K562 (cell line): ENCODE measurements around the gene ASB18. TPM values are rescaled to one million over a fixed set of nuclear protein-coding genes. Genes with fewer than 3 reads are reported as not detected.
A peak's percentile ranks its signal among the peaks of the same experiment; 100 is the strongest.

Source experiments
- ATAC-seq: fragments of 200-7000 bp; cut with Tn5 transposase; 3 replicates; pipeline ENCODE4 v1.9.1; 2020; ENCODE audit warnings: moderate library complexity
- BruUV-seq: library from RNA; stranded (reverse); fragments of 400-500 nt; replicated peaks from 2 replicates; lab custom pipeline; 2021; lab: Mats Ljungman, UMichigan
- CTCF ChIA-PET: fragments of 300-600 bp; formaldehyde crosslinking; extraction: SDS; loops from one replicate; lab custom pipeline; 2021; ENCODE audit warnings: low intra/inter-chr PET ratio; lab: Yijun Ruan, JAX
- POLR2A ChIA-PET: fragments of 300-600, 350-650 bp; sonication (Branson Sonifier 250); formaldehyde crosslinking; extraction: SDS; loops from one replicate; lab custom pipeline; 2021; ENCODE audit warnings: antibody characterized with exemption, inconsistent platforms; lab: Yijun Ruan, JAX
- DNase-seq, 4 experiments: peaks; one replicate each; pipeline versions ENCODE4 v3.0.0 to v3.0.0-alpha.2; 2011 to 2018; ENCODE audit warnings: low spot score in 3 of 4, mixed read lengths in 3 of 4; ENCODE audit errors: extremely low read depth in 1 of 4
- FAIRE-seq: peaks from 2 replicates; lab custom pipeline; 2011; peaks lifted over from hg19 to GRCh38; lab: Jason Lieb, UNC
- H2AFZ ChIP-seq: 2 replicates; pipeline ENCODE4 v1.6.0; 2011; ENCODE audit warnings: low read depth, low read length, control low read depth, inconsistent platforms
- H3K27ac ChIP-seq: fragments of 200-600 bp; 3 replicates; pipeline ENCODE4 v1.8.0; 2011; ENCODE audit warnings: low read depth, mild to moderate bottlenecking, control low read depth, inconsistent platforms, low read length, moderate library complexity, mixed read lengths; ENCODE audit errors: extremely low read depth
- H3K27me3 ChIP-seq, 2 experiments: fragments of 300-600 bp in 1 of 2; 2 replicates in 1 of 2; 3 replicates in 1 of 2; pipeline versions ENCODE4 v1.6.0 to v1.8.0; 2011; ENCODE audit warnings: inconsistent platforms in 2 of 2, low read length in 2 of 2, mild to moderate bottlenecking in 1 of 2, mixed read lengths in 1 of 2, moderate library complexity in 1 of 2; ENCODE audit not compliant: control insufficient read depth in 2 of 2, insufficient read depth in 2 of 2
- H3K36me3 ChIP-seq: fragments of 300-600 bp; 3 replicates; pipeline ENCODE4 v1.8.0; 2011; ENCODE audit warnings: mild to moderate bottlenecking, low read length, inconsistent platforms; ENCODE audit not compliant: control insufficient read depth, insufficient read depth
- H3K4me1 ChIP-seq, 2 experiments: fragments of 200-600 bp in 1 of 2; replicated peaks in 1 of 2; 2 replicates in 1 of 2; 3 replicates in 1 of 2; pipeline versions ENCODE4 v1.5.1 to v1.8.0; 2011; ENCODE audit warnings: inconsistent platforms in 2 of 2, low read length in 2 of 2, mild to moderate bottlenecking in 1 of 2, mixed read lengths in 1 of 2, moderate library complexity in 1 of 2; ENCODE audit not compliant: control insufficient read depth in 2 of 2, insufficient read depth in 2 of 2
- H3K4me2 ChIP-seq: 2 replicates; pipeline ENCODE4 v1.6.1; 2011; ENCODE audit warnings: low read length, control low read depth, inconsistent platforms, mixed read lengths; ENCODE audit not compliant: insufficient read depth
- H3K4me3 ChIP-seq: fragments of 200-600 bp; sonication (generic), shearing (Covaris generic); 2 replicates; pipeline ENCODE4 v1.5.1; 2016; ENCODE audit warnings: control low read depth, inconsistent platforms
- H3K79me2 ChIP-seq: fragments of 200-600 bp; 3 replicates; pipeline ENCODE4 v1.8.0; 2011; ENCODE audit warnings: low read length, inconsistent platforms; ENCODE audit not compliant: control insufficient read depth, insufficient read depth
- H3K9ac ChIP-seq, 2 experiments: 2 replicates each; pipeline versions ENCODE4 v1.6.0 to v1.6.1; 2011; ENCODE audit warnings: low read depth in 2 of 2, low read length in 2 of 2, control low read depth in 1 of 2, inconsistent platforms in 1 of 2, mild to moderate bottlenecking in 1 of 2, mixed read lengths in 1 of 2; ENCODE audit not compliant: insufficient read depth in 1 of 2
- H3K9me1 ChIP-seq: one replicate; pipeline ENCODE4 v1.6.0; 2011; ENCODE audit warnings: inconsistent platforms, mild to moderate bottlenecking, low read length, moderate library complexity; ENCODE audit not compliant: control insufficient read depth, insufficient read depth
- H3K9me3 ChIP-seq: replicated peaks from 2 replicates; pipeline ENCODE4 v1.5.1; 2011; ENCODE audit warnings: low read depth, low read length, inconsistent platforms; ENCODE audit not compliant: control insufficient read depth, insufficient read depth
- H4K20me1 ChIP-seq: replicated peaks from 2 replicates; pipeline ENCODE4 v1.6.1; 2011; ENCODE audit warnings: low read length, inconsistent platforms, mixed read lengths; ENCODE audit not compliant: control insufficient read depth, insufficient read depth
- EWSR1 ChIP-seq: fragments of 450-650 bp; IDR thresholded peaks from 2 replicates; pipeline ENCODE4 v1.6.1; 2018; ENCODE audit warnings: borderline replicate concordance, mild to moderate bottlenecking, low read depth, moderate library complexity; ENCODE audit not compliant: partially characterized antibody
- MAFG ChIP-seq: fragments of 450-650 bp; conservative IDR thresholded peaks from 2 replicates; pipeline ENCODE4 v1.6.1; 2016; ENCODE audit warnings: missing genetic modification characterization, missing compliant biosample characterization
- NCOA1 ChIP-seq: fragments of 450-650 bp; IDR thresholded peaks from 2 replicates; pipeline ENCODE4 v1.6.1; 2016; ENCODE audit warnings: low read depth
- SMARCE1 ChIP-seq: fragments of 450-650 bp; IDR thresholded peaks from 2 replicates; pipeline ENCODE4 v1.7.1; 2016; ENCODE audit warnings: mild to moderate bottlenecking
- ZNF184 ChIP-seq: sonication (generic); formaldehyde crosslinking; IDR thresholded peaks from 2 replicates; pipeline ENCODE4 v1.5.0; 2020; ENCODE audit warnings: missing genetic modification reagents
- WGBS: fragments of 100-300 bp; shearing (Covaris generic); methylation state at CpG from one replicate; pipeline ENCODE4 v1.1.6; 2016; ENCODE audit warnings: low coverage, mixed read lengths; ENCODE audit not compliant: insufficient coverage; ENCODE audit errors: missing lambda C conversion rate; 5-methylcytosine and 5-hydroxymethylcytosine counted together
- in situ Hi-C: fragments of 300-500 bp; cut with MboI; formaldehyde crosslinking; loops from 4 replicates; pipeline ENCODE4 v1.15.0; 2018; ENCODE audit warnings: inconsistent platforms, mixed read lengths
- intact Hi-C: fragments of 100-400 bp; cut with micrococcal nuclease; formaldehyde crosslinking; loops from 2 replicates; pipeline ENCODE4 v1.14.2; 2022
- polyA plus RNA-seq, 8 experiments: library from polyadenylated mRNA; depleted of rRNA in 4 of 8; stranded (reverse) in 5 of 8; unstranded in 3 of 8; fragments of >200 nt; fragmentation: Nextera tagmentation in 2 of 8; fragmentation: Illumina TruSeq in 1 of 8; extraction: Ambion mirVana in 2 of 8; extraction: Trizol in 1 of 8; gene quantifications; 2 replicates each; pipeline versions ENCODE4 v1.2.1 to v1.2.3, GENCODE V29; 2011 to 2014; ENCODE audit warnings: inconsistent platforms in 1 of 8, missing spikeins in 1 of 8
- total RNA-seq, 7 experiments: library from RNA; depleted of rRNA in 6 of 7; stranded (reverse); fragments of >200 nt in 6 of 7; fragmentation: Illumina TruSeq in 2 of 7; extraction: Trizol in 2 of 7; gene quantifications; 2 replicates each; pipeline versions ENCODE4 v1.2.1 to v1.2.3, GENCODE V29; 2011 to 2021; ENCODE audit warnings: low replicate concordance in 1 of 7
- TF ChIP-seq, protein P1 (sequence below): sonication (generic); formaldehyde crosslinking; IDR thresholded peaks from 2 replicates; pipeline ENCODE4 v1.9.0; 2022; ENCODE audit warnings: mild to moderate bottlenecking, missing genetic modification reagents
- TF ChIP-seq, protein P2 (sequence below), 2 experiments: fragments of 450-650 bp in 1 of 2; sonication (generic) in 1 of 2; formaldehyde crosslinking in 1 of 2; IDR thresholded peaks; 2 replicates each; pipeline versions ENCODE4 v1.7.1 to v1.9.0; 2016 to 2022; ENCODE audit warnings: inconsistent platforms in 1 of 2, mild to moderate bottlenecking in 1 of 2, missing genetic modification reagents in 1 of 2
- TF ChIP-seq, protein P3 (sequence below): fragments of 450-650 bp; formaldehyde crosslinking; IDR thresholded peaks from 2 replicates; pipeline ENCODE4 v1.4.0; 2022; ENCODE audit warnings: mild to moderate bottlenecking, moderate library complexity
- TF ChIP-seq, protein P4 (sequence below), 2 experiments: IDR thresholded peaks; 2 replicates each; pipeline ENCODE4 v1.6.1; 2012; ENCODE audit warnings: improper control_type of control experiment in 2 of 2, low read depth in 2 of 2, low read length in 2 of 2, borderline replicate concordance in 1 of 2

The ASB18 gene
- total and polyA plus RNA-seq, 9 of the 15 experiments (the other 6 are each of a cell fraction or from before 2014, with no cell fraction given), result not detected

DNA sequence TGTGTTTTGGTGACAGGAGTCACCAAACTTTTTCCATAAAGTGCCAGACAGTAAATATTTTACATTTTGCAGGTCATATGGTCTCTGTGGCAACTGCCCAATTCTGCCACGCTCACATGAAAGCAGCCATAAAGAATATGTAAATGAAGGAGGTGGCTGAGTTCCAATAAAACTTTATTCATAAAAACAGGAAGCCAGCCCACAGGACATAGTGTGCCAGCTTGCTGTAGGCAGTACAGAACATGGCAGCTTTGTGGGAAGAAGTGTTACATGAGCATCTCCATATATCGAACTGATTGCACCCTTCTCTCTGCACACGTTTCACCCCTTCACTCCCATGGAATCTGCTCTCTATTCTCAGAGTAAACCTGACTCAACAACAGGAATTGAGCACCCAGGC, 10.2 kb downstream of the ASB18 start:
- BruUV-seq, result no TSS peak

More for the DNA sequence above, 10.2 kb downstream of the ASB18 start:
- no peaks in the 10 kb centered on the region for H3K79me2 ChIP-seq
- no peaks in the 10 kb centered on the region for H3K9me1 ChIP-seq
- DNase-seq, result no peak
- H3K27ac ChIP-seq, result no peak overlapping the region
- no peaks in the 10 kb centered on the region for H3K36me3 ChIP-seq
- no peaks in the 10 kb centered on the region for H3K4me1 ChIP-seq
- CTCF ChIA-PET, result no interaction called here
- H3K4me3 ChIP-seq, result no peak overlapping the region
- H3K4me2 ChIP-seq, result no peak overlapping the region
- POLR2A ChIA-PET, result no interaction called here
- no peak overlapping the region for H2AFZ ChIP-seq
- in situ Hi-C loops (no loop called here), intact Hi-C loops (no loop called here)
- no peaks in the 10 kb centered on the region for H4K20me1 ChIP-seq
- TF ChIP-seq, protein P1, sequence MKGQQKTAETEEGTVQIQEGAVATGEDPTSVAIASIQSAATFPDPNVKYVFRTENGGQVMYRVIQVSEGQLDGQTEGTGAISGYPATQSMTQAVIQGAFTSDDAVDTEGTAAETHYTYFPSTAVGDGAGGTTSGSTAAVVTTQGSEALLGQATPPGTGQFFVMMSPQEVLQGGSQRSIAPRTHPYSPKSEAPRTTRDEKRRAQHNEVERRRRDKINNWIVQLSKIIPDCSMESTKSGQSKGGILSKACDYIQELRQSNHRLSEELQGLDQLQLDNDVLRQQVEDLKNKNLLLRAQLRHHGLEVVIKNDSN (CRISPR knock-in tag), result no peak
- TF ChIP-seq NCOA1, result no peak
- TF ChIP-seq ZNF184 (CRISPR knock-in tag), result no peak
- TF ChIP-seq, protein P2, sequence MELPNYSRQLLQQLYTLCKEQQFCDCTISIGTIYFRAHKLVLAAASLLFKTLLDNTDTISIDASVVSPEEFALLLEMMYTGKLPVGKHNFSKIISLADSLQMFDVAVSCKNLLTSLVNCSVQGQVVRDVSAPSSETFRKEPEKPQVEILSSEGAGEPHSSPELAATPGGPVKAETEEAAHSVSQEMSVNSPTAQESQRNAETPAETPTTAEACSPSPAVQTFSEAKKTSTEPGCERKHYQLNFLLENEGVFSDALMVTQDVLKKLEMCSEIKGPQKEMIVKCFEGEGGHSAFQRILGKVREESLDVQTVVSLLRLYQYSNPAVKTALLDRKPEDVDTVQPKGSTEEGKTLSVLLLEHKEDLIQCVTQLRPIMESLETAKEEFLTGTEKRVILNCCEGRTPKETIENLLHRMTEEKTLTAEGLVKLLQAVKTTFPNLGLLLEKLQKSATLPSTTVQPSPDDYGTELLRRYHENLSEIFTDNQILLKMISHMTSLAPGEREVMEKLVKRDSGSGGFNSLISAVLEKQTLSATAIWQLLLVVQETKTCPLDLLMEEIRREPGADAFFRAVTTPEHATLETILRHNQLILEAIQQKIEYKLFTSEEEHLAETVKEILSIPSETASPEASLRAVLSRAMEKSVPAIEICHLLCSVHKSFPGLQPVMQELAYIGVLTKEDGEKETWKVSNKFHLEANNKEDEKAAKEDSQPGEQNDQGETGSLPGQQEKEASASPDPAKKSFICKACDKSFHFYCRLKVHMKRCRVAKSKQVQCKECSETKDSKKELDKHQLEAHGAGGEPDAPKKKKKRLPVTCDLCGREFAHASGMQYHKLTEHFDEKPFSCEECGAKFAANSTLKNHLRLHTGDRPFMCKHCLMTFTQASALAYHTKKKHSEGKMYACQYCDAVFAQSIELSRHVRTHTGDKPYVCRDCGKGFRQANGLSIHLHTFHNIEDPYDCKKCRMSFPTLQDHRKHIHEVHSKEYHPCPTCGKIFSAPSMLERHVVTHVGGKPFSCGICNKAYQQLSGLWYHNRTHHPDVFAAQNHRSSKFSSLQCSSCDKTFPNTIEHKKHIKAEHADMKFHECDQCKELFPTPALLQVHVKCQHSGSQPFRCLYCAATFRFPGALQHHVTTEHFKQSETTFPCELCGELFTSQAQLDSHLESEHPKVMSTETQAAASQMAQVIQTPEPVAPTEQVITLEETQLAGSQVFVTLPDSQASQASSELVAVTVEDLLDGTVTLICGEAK (IDR thresholded peaks at IDR 0.05), result peak; percentile 87
- TF ChIP-seq, protein P2 (CRISPR knock-in tag; IDR thresholded peaks at IDR 0.05), result peak; percentile 61
- TF ChIP-seq, protein P3, sequence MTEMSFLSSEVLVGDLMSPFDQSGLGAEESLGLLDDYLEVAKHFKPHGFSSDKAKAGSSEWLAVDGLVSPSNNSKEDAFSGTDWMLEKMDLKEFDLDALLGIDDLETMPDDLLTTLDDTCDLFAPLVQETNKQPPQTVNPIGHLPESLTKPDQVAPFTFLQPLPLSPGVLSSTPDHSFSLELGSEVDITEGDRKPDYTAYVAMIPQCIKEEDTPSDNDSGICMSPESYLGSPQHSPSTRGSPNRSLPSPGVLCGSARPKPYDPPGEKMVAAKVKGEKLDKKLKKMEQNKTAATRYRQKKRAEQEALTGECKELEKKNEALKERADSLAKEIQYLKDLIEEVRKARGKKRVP, result no peak
- TF ChIP-seq SMARCE1, result no peak
- TF ChIP-seq EWSR1, result no peak
- TF ChIP-seq, protein P4, sequence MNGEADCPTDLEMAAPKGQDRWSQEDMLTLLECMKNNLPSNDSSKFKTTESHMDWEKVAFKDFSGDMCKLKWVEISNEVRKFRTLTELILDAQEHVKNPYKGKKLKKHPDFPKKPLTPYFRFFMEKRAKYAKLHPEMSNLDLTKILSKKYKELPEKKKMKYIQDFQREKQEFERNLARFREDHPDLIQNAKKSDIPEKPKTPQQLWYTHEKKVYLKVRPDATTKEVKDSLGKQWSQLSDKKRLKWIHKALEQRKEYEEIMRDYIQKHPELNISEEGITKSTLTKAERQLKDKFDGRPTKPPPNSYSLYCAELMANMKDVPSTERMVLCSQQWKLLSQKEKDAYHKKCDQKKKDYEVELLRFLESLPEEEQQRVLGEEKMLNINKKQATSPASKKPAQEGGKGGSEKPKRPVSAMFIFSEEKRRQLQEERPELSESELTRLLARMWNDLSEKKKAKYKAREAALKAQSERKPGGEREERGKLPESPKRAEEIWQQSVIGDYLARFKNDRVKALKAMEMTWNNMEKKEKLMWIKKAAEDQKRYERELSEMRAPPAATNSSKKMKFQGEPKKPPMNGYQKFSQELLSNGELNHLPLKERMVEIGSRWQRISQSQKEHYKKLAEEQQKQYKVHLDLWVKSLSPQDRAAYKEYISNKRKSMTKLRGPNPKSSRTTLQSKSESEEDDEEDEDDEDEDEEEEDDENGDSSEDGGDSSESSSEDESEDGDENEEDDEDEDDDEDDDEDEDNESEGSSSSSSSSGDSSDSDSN (IDR thresholded peaks at IDR 0.05; ENCODE audit: borderline replicate concordance in 1 of 2, low read depth in 2 of 2, low read length in 2 of 2), result no peak
- TF ChIP-seq MAFG, result no peak
- TF ChIP-seq, all 486 proteins: peak for 1
- 1% methylated on average over 3 of the region's 3 CpGs for WGBS
- Histone ChIP-seq H3K9ac (no peak overlapping the region), H3K27me3 (peaks cover 0 to 21% of the 10 kb centered on the region in 2 experiments; a peak in 3 of 5 replicates), H3K9me3 (no peaks in the 10 kb centered on the region)
- no peak for ATAC-seq
- no peak for FAIRE-seq
